HG03103 (cell line): ENCODE measurements around the gene GDF7.

Source experiments
- ATAC-seq: cut with Tn5 transposase; IDR thresholded peaks from one replicate; pipeline ENCODE4 v1.9.1; 2021; ENCODE audit warnings: low read depth; ENCODE audit not compliant: unreplicated experiment

The GDF7 gene

GRCh38 chr2:20642055-20642971 is 24.6 kb upstream of the GDF7 start:
- ATAC-seq, result peak; percentile 95

- ATAC-seq, result no peak
Measured at GRCh38 chr2:20643060-20643459, 23.9 kb upstream of the GDF7 start.

- no peak for ATAC-seq
Measured at GRCh38 chr2:20643826-20644225, 23.1 kb upstream of the GDF7 start.

- ATAC-seq, result no peak
Measured at GRCh38 chr2:20645301-20645701, 21.6 kb upstream of the GDF7 start.

- ATAC-seq, result no peak
Measured at GRCh38 chr2:20645761-20646160, 21.2 kb upstream of the GDF7 start.

- no peak for ATAC-seq
Measured at GRCh38 chr2:20646446-20646845, 20.5 kb upstream of the GDF7 start.

GRCh38 chr2:20647211-20647610 is 19.7 kb upstream of the GDF7 start:
- ATAC-seq, result no peak

- ATAC-seq, result no peak
Measured at GRCh38 chr2:20647738-20648137, 19.2 kb upstream of the GDF7 start.

GRCh38 chr2:20648206-20648605 is 18.7 kb upstream of the GDF7 start:
- no peak for ATAC-seq

GRCh38 chr2:20648831-20649230 is 18.1 kb upstream of the GDF7 start:
- ATAC-seq, result no peak

GRCh38 chr2:20649576-20649975 is 17.4 kb upstream of the GDF7 start:
- ATAC-seq, result no peak

- ATAC-seq, result no peak
Measured at GRCh38 chr2:20649976-20650375, 17.0 kb upstream of the GDF7 start.

- ATAC-seq, result peak; percentile 12
Measured at GRCh38 chr2:20650393-20650876, 16.5 kb upstream of the GDF7 start.

GRCh38 chr2:20650877-20651730 is 15.8 kb upstream of the GDF7 start, which contains the start of gene HS1BP3:
Gene HS1BP3 (minus strand): TSS chr2:20651098. CDS start chr2:20651063, 35 bp downstream.
- ATAC-seq, result peak; percentile 92

GRCh38 chr2:20651731-20652099 is 15.2 kb upstream of the GDF7 start:
- ATAC-seq, result no peak

- no peak for ATAC-seq
Measured at GRCh38 chr2:20652141-20652540, 14.8 kb upstream of the GDF7 start.

GRCh38 chr2:20652673-20653575 is 14.0 kb upstream of the GDF7 start:
- ATAC-seq, result no peak

GRCh38 chr2:20653695-20654534 is 13.0 kb upstream of the GDF7 start:
- ATAC-seq, result no peak

GRCh38 chr2:20654535-20654813 is 12.5 kb upstream of the GDF7 start:
- ATAC-seq, result no peak

- ATAC-seq, result no peak
Measured at GRCh38 chr2:20656561-20656960, 10.4 kb upstream of the GDF7 start.
